ENCODE results near the gene MYBPC1. TPM values are rescaled to one million over a fixed set of nuclear protein-coding genes. Genes with fewer than 3 reads are reported as not detected.

The MYBPC1 gene
- total and polyA plus RNA-seq, 9 of the 15 experiments (the other 6 are each of a cell fraction or from before 2014, with no cell fraction given): not detected

DNA sequence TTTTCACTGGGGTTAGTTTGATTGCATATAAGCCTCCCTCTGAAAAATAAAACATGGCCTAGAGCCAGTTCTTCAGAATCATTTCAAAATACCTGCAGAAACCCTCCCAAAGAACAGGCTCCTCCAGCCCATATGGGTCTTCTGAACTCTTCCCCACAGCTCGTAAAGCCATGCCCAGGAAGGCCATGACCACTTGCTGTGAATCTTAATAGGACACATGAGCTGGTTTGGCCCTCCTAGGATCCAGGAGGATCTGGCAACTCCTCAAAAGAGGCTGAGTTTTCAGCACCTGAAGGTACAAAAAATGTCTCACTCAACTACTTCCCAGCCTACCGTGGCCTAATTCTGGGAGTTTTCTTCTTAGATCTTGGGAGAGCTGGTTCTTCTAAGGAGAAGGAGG is 2.4 kb downstream of the MYBPC1 start:
- Histone ChIP-seq H2AFZ (ENCODE audit: low read depth, low read length) (no peak overlapping the region), H4K20me1 (replicated peaks; ENCODE audit: control insufficient read depth, insufficient read depth, low read length) (no peaks in the 10 kb centered on the region), H3K27me3 (ENCODE audit: control insufficient read depth in 2 of 2, insufficient read depth in 2 of 2, low read length in 2 of 2) (no peaks in the 10 kb centered on the region; a peak in 1 of 5 replicates), H3K9me3 (replicated peaks; ENCODE audit: control insufficient read depth, insufficient read depth, low read depth, low read length) (no peaks in the 10 kb centered on the region), H3K4me2 (ENCODE audit: insufficient read depth, low read length) (no peak overlapping the region), H3K4me3 (no peak overlapping the region), H3K27ac (ENCODE audit: extremely low read depth, low read depth, low read length) (no peak overlapping the region), H3K36me3 (ENCODE audit: control insufficient read depth, insufficient read depth, low read length) (no peaks in the 10 kb centered on the region), H3K79me2 (ENCODE audit: control insufficient read depth, insufficient read depth, low read length) (no peaks in the 10 kb centered on the region), H3K9ac (ENCODE audit: insufficient read depth in 1 of 2, low read depth in 2 of 2, low read length in 2 of 2) (no peak overlapping the region), H3K4me1 (replicated peaks in 1 of 2; ENCODE audit: control insufficient read depth in 2 of 2, insufficient read depth in 2 of 2, low read length in 2 of 2) (no peaks in the 10 kb centered on the region), H3K9me1 (ENCODE audit: control insufficient read depth, insufficient read depth, low read length) (no peaks in the 10 kb centered on the region)
- WGBS (ENCODE audit: insufficient coverage, low coverage, missing lambda C conversion rate): 0% methylated on average over 2 of the region's 2 CpGs
- intact Hi-C loops (cut with micrococcal nuclease) (no loop called here), in situ Hi-C loops (cut with MboI) (no loop called here)
- CTCF ChIA-PET (ENCODE audit: low intra/inter-chr PET ratio): no interaction called here
- POLR2A ChIA-PET: no interaction called here
- no peak for FAIRE-seq
- no peak for ATAC-seq
- DNase-seq (ENCODE audit: extremely low read depth in 1 of 4, low spot score in 3 of 4): no peak
- no TSS peak for BruUV-seq (replicated peaks)
- no peak for TF ChIP-seq MXI1 (IDR thresholded peaks at IDR 0.05; ENCODE audit: low read depth, low read length)
- no peak for TF ChIP-seq MYC (IDR thresholded peaks at IDR 0.05; ENCODE audit: low read depth, low read length)
- TF ChIP-seq MYC (CRISPR knock-in tag; IDR thresholded peaks at IDR 0.05; ENCODE audit: borderline replicate concordance, low read depth): no peak
- no peak for TF ChIP-seq HDAC3 (IDR thresholded peaks at IDR 0.05; ENCODE audit: borderline replicate concordance, partially characterized antibody)
- TF ChIP-seq HNRNPK (IDR thresholded peaks at IDR 0.05; ENCODE audit: low read depth, low read length, poor library complexity, severe bottlenecking): no peak
- TF ChIP-seq SREBF1 (IDR thresholded peaks at IDR 0.05; ENCODE audit: borderline replicate concordance, low read depth, low read length): no peak
- TF ChIP-seq RFX7 (CRISPR knock-in tag; IDR thresholded peaks at IDR 0.05): no peak
- TF ChIP-seq, protein P1, sequence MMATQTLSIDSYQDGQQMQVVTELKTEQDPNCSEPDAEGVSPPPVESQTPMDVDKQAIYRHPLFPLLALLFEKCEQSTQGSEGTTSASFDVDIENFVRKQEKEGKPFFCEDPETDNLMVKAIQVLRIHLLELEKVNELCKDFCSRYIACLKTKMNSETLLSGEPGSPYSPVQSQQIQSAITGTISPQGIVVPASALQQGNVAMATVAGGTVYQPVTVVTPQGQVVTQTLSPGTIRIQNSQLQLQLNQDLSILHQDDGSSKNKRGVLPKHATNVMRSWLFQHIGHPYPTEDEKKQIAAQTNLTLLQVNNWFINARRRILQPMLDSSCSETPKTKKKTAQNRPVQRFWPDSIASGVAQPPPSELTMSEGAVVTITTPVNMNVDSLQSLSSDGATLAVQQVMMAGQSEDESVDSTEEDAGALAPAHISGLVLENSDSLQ (IDR thresholded peaks at IDR 0.05): no peak
- no peak for TF ChIP-seq CREBBP (IDR thresholded peaks at IDR 0.05; ENCODE audit: low read depth, low read length)
- TF ChIP-seq ZC3H4 (CRISPR knock-in tag; IDR thresholded peaks at IDR 0.05; ENCODE audit: borderline replicate concordance): no peak
- TF ChIP-seq CBX8 (IDR thresholded peaks at IDR 0.05; ENCODE audit: borderline replicate concordance, extremely low read depth, low read depth, low read length, poor library complexity, severe bottlenecking): no peak
- no peak for TF ChIP-seq TBL1XR1 (IDR thresholded peaks at IDR 0.05; ENCODE audit: low read length in 2 of 2)
- no peak for TF ChIP-seq MAFG (tag; conservative IDR thresholded peaks at IDR 0.05)
- no peak for TF ChIP-seq ZBTB11 (CRISPR knock-in tag; IDR thresholded peaks at IDR 0.05)
- TF ChIP-seq ZNF232 (CRISPR knock-in tag; IDR thresholded peaks at IDR 0.05): no peak
- TF ChIP-seq HOXB6 (CRISPR knock-in tag; IDR thresholded peaks at IDR 0.05; ENCODE audit: borderline replicate concordance): no peak
- TF ChIP-seq ZNF780A (CRISPR knock-in tag; IDR thresholded peaks at IDR 0.05): no peak
- TF ChIP-seq SRSF1 (IDR thresholded peaks at IDR 0.05; ENCODE audit: low read depth, low read length): no peak

Measured in K562 (cell line).